ENCODE data around the gene DDX31.

DNA sequence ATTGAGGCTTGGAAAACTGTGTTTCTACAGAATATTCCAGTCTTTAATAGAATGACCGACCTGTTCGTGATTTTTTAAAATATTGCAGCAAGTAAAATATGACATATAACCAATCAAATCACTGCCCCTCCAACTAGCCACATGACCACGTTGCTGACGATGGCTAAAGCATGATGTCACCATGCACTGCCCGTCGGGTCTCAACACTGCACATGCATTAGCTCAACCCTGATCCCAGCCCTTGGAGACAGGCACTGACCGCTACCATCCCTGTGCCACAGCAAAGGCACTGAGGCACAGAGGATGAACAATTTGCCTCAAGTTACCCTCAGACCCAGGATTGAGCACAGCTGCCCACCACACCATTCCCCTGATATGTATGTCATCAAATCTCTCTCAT is 13.5 kb downstream of the DDX31 start:
- TF ChIP-seq ZNF778 (CRISPR knock-in tag; IDR thresholded peaks at IDR 0.05): no peak
- TF ChIP-seq, protein P1, sequence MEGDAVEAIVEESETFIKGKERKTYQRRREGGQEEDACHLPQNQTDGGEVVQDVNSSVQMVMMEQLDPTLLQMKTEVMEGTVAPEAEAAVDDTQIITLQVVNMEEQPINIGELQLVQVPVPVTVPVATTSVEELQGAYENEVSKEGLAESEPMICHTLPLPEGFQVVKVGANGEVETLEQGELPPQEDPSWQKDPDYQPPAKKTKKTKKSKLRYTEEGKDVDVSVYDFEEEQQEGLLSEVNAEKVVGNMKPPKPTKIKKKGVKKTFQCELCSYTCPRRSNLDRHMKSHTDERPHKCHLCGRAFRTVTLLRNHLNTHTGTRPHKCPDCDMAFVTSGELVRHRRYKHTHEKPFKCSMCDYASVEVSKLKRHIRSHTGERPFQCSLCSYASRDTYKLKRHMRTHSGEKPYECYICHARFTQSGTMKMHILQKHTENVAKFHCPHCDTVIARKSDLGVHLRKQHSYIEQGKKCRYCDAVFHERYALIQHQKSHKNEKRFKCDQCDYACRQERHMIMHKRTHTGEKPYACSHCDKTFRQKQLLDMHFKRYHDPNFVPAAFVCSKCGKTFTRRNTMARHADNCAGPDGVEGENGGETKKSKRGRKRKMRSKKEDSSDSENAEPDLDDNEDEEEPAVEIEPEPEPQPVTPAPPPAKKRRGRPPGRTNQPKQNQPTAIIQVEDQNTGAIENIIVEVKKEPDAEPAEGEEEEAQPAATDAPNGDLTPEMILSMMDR (IDR thresholded peaks at IDR 0.05 in 2 of 3, conservative IDR thresholded peaks at IDR 0.05 in 1 of 3; ENCODE audit: insufficient read depth in 2 of 3, low read depth in 1 of 3, low read length in 3 of 3): no peak
